NCI-H1105 treated with DMSO at 0.1 percent for 48 hours (cell line): ENCODE results near the gene BIRC2.
"Not testable (repeated sequence)": the region's sequence is repeated elsewhere in the genome, so short reads cannot be mapped to it uniquely, and the experiment has no call there.

Source experiments
- DNase-seq: peaks from one replicate; lab custom pipeline; 2025; lab: John Stamatoyannopoulos, UW

The BIRC2 gene

DNA sequence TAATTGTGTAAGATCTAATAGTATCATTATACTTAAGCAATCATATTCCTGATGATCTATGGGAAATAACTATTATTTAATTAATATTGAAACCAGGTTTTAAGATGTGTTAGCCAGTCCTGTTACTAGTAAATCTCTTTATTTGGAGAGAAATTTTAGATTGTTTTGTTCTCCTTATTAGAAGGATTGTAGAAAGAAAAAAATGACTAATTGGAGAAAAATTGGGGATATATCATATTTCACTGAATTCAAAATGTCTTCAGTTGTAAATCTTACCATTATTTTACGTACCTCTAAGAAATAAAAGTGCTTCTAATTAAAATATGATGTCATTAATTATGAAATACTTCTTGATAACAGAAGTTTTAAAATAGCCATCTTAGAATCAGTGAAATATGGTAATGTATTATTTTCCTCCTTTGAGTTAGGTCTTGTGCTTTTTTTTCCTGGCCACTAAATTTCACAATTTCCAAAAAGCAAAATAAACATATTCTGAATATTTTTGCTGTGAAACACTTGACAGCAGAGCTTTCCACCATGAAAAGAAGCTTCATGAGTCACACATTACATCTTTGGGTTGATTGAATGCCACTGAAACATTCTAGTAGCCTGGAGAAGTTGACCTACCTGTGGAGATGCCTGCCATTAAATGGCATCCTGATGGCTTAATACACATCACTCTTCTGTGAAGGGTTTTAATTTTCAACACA is 23.3 kb upstream of the BIRC2 start:
- no peak for DNase-seq

DNA sequence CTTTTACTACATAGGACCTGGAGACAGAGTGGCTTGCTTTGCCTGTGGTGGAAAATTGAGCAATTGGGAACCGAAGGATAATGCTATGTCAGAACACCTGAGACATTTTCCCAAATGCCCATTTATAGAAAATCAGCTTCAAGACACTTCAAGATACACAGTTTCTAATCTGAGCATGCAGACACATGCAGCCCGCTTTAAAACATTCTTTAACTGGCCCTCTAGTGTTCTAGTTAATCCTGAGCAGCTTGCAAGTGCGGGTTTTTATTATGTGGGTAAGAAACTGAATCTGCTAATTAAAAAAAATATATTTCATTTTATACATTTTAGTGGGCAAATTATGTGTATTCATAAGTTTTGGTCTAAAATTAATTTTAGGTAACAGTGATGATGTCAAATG is 21.9 kb upstream of the BIRC2 start:
- no peak for DNase-seq

DNA sequence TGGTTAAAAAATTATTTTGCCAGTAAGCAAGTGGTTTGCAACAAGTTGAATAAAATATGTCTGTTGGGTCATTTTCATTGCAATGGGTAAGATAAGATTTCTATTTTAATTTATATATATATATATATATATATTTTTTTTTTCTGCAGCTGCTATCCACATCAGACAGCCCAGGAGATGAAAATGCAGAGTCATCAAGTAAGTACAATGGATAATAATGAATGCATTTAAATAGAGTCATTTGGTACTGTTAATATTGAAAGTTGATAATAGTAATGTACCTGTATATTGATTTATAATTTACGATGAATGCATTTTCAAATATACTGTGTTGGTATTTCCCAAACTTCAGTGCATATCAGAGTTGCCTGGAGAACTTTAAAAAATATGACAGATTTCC is 18.3 kb upstream of the BIRC2 start:
- DNase-seq, result no peak

DNA sequence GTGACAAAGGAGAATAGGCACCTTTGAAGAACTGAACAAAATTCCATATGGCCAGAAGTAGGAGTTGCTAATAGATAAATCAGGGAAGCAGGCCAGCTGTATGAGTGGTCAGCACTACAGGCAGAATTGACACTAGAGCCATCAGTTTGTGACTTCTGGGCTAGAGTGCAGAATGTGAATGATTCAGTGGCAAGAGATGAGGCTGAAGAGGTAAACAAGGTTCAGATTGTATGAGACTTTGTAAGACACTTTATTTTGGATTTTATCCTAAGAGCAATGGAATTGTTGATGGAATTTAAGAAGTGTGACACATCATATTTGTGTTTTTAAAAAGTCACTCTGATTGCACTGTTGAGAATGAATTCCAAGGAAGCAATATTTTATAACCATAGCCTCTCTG is 16.8 kb upstream of the BIRC2 start:
- DNase-seq, result no peak

DNA sequence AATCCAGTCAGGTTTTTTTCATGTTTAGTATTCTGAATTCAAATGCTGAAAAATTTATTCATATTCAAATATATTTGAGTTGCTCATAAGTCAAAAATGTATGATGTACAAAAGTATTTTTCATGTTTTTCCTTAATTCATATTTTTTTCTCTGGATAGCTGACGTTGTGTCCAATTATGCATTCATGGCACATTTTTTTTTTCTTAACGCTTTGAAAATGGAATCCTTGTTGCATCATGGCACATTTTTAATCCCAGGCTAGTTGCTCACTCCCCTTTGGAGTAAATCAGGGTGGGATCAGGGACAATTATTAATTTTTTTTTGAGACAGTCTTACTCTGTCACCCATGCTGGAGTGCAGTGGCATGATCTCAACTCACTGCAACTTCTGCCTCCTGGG is 15.7 kb upstream of the BIRC2 start:
- DNase-seq, result no peak

DNA sequence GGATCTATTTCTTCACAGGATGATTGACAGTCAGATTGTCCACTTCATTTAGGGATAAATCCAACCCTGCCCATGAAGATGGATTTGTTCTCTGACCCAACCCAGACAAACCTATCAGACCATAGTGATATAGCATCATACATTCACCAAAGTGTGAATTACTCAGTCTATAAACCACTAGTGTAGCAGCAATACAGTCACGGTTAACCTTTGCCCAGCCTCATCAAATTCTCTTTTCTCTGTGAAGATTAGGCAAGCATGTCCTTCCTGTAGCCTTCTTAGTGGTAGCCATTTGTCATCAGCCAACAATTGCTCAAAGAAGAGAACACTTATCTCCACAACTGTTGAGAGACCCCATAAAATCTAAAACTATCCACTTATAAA is 14.4 kb upstream of the BIRC2 start:
- DNase-seq, result no peak

DNA sequence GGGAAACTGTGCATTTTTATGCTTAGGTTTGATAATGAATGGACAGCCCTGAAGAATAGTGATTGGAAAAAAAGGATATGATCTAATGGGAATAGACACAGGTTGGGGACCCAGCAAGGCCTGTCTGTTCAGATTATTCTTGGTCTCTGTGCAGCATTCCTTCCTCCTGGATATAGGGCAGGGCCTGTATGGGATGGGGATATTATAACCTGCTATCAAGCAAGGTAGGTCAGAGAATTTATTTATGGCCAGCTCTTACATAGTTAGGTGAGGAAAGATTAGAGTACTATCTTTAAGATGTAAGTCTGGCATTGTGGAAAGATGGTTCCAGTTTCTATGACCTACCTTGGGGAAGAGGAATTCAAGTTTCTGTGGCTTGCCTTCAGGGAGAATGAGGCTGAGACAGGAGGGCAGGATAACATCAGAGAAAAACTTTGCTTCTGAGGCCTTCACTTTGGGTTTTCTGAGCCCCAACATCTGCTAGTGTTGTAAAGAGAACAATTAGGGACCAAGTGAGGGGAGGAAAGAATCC is 8.5 kb upstream of the BIRC2 start:
- DNase-seq, result no peak

DNA sequence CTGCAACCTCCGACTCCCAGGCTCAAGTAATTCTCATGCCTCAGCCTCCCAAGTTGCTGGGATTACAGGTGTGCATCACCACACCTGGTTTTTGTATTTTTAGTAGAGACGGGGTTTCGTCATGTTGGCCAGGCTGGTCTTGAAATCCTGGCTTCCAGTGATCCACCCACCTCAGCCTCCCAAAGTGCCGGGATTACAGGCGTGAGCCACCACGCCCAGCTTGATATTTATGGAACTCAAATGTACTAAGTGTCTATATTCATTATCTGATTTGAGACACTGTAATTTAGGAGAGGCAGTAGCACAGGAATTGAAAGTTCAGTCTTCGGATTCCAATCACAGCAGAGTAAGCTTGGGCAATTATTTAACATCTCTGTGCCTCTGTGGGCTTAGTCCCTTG is 5.7 kb upstream of the BIRC2 start:
- DNase-seq, result not testable (repeated sequence)

DNA sequence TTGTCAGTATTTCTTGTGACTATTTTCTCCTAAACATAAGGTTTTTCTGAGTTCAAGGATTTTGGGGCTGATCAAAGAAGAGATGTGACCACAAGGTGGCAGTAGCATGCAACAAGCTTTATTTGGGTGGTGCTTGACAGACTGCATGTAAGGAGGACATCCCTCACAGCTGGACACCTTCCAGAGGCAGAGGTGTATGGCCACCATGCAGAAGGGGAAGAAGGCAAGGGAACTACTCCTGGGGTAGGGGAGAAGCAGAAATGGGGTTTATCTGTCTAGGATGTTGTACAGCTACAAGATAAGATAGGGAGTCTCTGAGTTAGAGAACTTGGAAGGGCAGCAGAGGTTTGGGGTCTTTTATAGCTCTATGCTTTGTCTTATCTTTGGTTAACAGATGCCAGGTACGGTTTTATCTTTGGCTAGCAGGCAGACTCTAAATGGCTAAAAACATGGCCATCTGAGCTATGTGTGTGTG is 5.1 kb upstream of the BIRC2 start:
- peak; percentile 81 for DNase-seq

DNA sequence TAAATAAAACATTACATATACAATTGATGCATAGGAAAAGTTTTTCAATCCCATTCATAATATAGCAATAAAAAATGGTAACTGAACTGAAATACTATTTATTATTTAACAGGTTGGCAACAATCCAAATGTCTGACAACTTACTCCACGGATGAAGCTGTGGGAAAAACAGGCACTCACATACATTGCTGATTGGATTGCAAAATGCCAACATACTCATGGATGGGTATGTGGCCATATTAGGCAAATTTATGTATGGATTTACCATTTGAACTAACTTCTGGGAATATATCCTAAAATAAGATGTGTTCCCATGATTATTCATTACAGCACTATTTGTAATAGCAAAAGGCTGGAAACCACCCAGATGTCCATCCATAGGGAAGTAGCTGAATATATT is 3.2 kb upstream of the BIRC2 start:
- DNase-seq, result no peak

DNA sequence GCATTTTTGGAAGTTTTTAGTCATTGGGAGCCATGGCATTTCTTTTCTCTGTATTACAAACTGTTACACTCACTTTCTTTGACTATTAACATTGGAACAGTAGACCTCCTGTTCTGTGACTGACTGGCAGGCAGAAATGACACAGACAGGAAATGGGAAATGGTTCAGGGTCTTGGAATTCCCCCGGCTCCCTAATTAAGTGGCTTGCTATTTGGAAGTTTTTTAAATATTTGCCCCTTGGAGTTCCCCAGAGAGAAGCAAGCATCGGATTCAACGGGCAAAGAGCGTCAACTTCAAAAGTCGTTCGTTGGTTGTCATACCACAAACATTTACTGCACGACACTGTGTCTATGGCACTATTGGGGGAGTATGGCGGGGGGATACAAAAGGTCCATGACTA is 1.1 kb upstream of the BIRC2 start:
- no peak for DNase-seq

DNA sequence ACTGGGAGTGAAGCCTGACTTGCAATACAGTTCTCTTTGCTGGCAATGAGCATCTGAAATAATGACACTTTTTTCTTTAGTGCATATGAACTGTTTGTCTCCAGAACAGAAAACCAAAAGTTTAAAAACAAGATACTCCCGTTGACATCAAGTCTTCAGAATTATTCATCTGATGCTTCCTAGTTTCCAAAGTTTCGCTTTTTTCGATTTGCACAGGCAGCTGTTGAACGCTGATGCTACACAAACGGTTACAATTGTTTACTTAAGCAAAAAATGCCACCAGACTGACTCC is 612 bp upstream of the BIRC2 start:
- DNase-seq, result no peak

DNA sequence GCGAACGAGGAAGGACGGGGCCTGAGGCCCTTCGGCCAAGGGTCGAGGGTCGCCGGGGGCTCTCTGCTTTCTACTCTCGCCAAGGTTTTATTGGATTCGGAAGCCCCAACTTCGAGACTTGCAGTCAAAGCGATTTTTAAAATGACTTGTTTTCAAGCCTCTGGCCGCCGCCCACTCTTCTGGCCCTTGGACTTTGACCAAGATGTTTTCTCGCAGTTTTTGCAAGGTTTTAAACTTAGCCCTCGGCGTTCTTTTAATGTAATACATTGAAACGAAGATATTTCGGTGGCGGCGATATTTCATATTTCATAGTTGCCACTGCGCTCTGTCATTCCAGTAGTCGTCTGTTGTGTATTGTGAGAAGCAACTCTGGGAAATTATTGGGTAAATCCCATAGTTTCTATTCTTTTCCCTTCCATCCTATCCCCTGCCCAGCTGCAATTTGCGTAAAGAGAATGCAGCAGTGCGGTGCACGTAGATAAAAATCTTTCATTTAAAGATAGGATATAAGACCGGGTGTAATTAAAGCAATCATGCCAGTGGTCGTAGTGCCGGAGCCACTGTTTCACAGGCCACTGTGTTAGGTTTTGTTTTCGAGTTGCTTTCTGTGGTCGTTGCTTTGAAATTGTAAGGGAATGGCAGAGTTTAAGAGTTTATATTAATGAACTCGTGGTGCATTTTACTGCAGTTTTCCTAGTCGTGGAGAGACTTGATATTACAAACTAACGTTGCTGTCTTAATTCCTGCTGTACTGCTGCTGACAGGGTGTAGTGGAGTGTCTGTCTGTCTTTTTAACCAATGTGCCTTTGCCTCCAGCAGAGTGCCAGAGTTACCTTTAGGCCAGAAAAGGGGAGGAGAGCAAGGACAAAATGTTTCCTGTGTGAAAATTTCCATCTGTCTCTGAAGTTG is 702 bp downstream of the BIRC2 start:
- DNase-seq, result peak; percentile 39

DNA sequence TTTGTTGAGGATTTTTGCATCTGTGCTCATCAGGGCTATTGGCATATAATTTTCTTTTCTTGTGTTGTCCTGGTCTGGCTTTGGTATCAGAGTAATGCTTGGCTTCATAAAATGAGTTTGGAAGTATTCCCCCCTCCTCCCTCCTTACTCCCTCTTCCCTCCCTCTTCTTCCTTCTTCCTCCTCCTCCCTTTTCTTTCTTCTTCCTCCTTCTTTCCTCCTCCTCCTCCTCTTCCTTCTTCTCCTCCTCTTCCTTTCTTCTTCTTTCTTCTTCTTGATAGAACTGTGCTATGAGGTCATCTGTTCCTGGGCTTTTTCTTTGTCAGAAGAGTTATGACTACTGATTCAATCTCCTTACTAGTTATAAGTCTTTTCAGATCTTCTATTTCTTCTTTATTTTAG is 10.1 kb downstream of the BIRC2 start:
- no peak for DNase-seq

DNA sequence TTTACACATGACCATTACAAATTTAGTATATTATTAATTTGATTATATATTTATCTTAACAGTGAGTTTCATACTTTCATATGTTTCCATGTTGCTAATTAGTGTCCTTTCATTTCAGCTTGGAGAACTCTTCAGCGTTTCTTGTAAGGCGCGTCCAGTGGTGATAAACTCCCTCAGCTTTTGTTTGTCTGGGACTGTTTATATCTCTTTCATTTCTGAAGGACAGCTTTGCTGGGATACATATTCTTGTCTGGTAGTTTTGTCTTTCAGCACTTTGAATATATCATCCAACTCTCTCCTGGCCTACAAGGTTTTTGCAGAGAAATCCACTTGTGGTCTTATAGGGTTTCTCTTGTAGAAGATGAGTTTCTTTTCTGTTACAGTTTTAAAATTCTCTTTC is 12.4 kb downstream of the BIRC2 start:
- no peak for DNase-seq

DNA sequence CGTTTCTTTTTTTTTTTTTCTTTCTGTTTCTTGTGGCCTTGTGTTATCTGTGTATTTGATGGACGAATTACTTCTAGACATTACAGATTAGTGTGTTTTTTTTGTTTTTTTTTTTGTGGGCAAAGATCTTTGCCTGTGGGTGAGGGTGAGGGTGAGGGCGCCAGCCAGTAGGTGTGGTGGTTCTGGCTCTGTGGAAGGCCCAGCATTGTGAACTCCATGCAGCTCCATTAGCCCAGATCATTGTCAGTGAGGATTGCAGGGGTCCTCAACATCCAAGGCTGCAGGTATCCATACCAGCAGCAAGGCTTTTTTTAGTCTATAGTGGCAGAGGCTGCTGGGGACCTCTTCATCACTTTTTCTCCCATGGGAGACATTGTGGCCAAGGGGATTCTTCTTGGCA is 13.7 kb downstream of the BIRC2 start:
- no peak for DNase-seq

DNA sequence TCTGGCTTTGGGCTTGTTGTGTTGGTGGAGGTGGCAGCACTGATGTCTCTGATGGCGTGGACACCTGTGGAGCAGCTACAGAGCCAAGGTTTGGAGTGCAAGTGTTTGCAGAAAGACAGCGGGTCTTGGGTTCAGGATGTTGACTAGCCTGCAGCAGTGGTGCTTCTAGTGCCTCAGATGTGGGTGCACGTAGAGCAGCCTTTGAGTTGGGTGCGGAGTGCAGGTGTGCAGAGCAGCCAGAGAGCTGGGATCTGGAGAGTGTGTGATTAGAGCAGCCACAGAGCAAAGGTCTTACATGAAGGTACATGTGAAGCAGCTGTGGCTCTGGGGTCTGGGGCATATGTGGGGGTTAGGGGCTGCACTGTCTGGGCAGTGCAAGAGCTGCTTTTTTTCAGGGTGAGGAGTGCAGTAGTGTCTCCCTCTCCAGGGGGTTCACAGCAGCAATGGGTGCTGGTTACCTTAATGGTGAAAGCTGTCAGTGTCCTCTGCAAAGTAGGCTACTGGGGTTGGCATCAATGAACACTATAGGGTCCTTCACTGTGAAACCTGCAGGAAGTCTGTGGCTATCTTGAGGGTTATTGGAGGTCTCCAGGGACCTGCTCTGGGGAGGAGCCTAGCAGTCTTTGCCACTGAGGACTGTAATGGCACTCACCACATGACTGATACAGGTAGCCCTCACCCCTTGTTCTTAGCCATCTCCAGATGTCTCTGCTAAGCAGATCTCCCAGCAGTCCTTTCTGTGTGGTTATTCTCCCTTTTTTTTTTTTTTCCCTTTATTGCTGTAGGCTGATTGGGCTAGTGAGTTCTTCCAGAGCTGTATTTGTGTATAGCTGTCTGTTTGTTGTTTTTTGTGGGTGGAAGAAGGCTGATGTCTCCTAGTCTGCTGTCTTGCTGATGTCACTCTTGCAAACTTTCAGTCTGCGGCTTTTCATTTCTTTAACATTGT is 14.3 kb downstream of the BIRC2 start:
- DNase-seq, result no peak

DNA sequence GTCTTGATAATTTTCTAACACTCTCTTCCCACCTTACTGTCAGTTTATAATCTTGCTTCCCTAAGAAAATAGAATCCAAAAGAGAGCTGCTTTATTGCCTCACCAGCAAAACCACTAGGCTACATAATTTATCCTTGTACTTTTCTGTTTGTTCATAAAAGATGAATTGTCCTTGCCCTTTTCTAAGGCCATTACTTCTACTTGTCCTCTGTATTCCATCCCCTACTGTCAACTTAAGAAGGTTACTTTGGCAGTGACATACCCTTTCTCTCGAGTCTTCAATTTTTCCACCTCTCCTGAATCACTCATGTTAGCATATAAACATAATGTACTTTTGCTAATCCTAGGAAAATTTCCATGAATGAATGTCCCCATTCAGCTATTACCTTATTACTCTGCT is 18.0 kb downstream of the BIRC2 start:
- no peak for DNase-seq

DNA sequence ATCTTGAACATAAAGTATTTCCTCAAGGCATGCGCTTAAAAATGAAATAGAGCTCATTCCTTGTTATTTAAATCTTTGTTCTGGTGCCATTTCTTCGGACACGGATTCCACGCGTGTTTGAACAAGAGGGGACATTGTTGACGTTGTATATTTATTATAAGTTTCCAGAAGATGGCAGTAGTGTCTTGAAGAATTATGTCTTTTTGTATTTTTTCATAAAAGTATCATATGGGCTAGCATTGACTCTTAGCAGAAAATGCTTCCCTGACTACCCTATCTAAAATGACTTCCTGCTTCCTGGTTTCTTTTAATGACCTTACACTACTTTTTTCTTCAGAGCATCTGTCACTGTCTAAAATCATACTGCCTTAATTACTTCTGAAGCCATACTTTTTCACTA is 20.4 kb downstream of the BIRC2 start:
- DNase-seq, result peak; percentile 27

DNA sequence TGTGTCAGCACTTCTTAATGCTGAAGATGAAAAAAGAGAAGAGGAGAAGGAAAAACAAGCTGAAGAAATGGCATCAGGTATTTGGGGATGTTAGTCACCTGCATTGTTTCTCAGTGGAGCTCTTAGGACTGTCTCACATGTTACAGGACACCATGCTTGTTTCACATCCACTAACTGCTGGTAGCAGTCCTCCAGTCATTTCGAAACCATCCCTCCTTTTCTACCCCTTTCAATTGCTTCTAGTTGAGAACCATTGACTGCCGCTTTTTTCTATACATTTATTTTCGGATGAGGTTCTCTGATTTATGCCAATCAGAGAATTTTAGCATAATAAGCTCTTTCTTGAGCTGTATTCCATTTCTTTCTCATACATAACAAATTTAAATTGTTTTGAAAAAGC is 21.5 kb downstream of the BIRC2 start:
- DNase-seq, result no peak

DNA sequence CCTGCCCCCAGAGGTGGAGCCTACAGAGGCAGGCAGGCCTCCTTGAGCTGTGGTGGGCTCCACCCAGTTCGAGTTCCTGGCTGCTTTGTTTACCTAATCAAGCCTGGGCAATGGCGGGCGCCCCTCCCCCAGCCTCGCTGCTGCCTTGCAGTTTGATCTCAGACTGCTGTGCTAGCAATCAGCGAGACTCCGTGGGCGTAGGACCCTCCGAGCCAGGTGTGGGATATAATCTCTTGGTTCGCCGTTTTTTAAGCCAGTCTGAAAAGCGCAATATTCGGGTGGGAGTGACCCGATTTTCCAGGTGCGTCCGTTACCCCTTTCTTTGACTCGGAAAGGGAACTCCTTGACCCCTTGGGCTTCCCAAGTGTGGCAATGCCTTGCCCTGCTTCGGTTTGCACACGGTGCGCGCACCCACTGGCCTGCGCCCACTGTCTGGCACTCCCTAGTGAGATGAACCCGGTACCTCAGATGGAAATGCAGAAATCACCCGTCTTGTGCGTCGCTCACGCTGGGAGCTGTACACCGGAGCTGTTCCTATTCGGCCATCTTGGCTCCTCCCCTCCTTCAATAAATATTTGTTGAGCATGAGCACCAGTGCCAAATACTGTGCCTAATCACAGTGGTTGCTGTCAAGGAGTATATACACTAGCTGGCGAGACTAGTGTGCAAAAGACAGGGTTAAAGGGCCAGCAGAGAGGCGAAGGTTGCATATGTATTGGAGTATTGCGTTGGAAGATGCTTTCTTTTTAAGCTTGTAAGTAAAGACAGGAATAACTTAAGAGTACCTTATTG is 27.8 kb downstream of the BIRC2 start:
- peak; percentile 6 for DNase-seq
